ENCODE measurements around the gene ADA.

- TF ChIP-seq, protein P1, sequence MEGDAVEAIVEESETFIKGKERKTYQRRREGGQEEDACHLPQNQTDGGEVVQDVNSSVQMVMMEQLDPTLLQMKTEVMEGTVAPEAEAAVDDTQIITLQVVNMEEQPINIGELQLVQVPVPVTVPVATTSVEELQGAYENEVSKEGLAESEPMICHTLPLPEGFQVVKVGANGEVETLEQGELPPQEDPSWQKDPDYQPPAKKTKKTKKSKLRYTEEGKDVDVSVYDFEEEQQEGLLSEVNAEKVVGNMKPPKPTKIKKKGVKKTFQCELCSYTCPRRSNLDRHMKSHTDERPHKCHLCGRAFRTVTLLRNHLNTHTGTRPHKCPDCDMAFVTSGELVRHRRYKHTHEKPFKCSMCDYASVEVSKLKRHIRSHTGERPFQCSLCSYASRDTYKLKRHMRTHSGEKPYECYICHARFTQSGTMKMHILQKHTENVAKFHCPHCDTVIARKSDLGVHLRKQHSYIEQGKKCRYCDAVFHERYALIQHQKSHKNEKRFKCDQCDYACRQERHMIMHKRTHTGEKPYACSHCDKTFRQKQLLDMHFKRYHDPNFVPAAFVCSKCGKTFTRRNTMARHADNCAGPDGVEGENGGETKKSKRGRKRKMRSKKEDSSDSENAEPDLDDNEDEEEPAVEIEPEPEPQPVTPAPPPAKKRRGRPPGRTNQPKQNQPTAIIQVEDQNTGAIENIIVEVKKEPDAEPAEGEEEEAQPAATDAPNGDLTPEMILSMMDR (IDR thresholded peaks at IDR 0.05; ENCODE audit: low read depth, low read length, poor library complexity, severe bottlenecking) = no peak
- TF ChIP-seq EZH2phosphoT487 (IDR thresholded peaks at IDR 0.05; ENCODE audit: borderline replicate concordance, low read length) = no peak
Measured at GRCh38 chr20:44615169-44615791, 36.2 kb downstream of the ADA start.

Measured in DOHH2 (cell line).